GM12878 (cell line): ENCODE data around the gene KHK. TPM values are rescaled to one million over a fixed set of nuclear protein-coding genes. Genes with fewer than 3 reads are reported as not detected.

Source experiments
- BMI1 ChIP-seq: fragments of 450-650 bp; IDR thresholded peaks from 2 replicates; pipeline ENCODE4 v1.6.1; 2016; ENCODE audit warnings: mild to moderate bottlenecking, moderate library complexity, borderline replicate concordance
- BRCA1 ChIP-seq: IDR thresholded peaks from 2 replicates; pipeline ENCODE4 v1.6.1; 2011; ENCODE audit warnings: low read depth, low read length, improper control_type of control experiment
- CBFB ChIP-seq: IDR thresholded peaks from 2 replicates; pipeline ENCODE4 v1.6.1; 2016; ENCODE audit warnings: antibody characterized with exemption, low read depth
- IKZF1 ChIP-seq: fragments of 450-650 bp; conservative IDR thresholded peaks from 2 replicates; pipeline ENCODE4 v1.6.1; 2017; ENCODE audit warnings: antibody characterized with exemption, mild to moderate bottlenecking
- IKZF2 ChIP-seq, 2 experiments: fragments of 450-650 bp; IDR thresholded peaks; 2 replicates each; pipeline ENCODE4 v1.6.1; 2017; ENCODE audit warnings: mild to moderate bottlenecking in 2 of 2, moderate library complexity in 2 of 2
- KLF5 ChIP-seq: fragments of 450-650 bp; IDR thresholded peaks from 2 replicates; pipeline ENCODE4 v1.6.1; 2014; ENCODE audit warnings: mild to moderate bottlenecking; ENCODE audit not compliant: partially characterized antibody
- MTA2 ChIP-seq: fragments of 450-650 bp; IDR thresholded peaks from 2 replicates; pipeline ENCODE4 v1.6.1; 2016; ENCODE audit warnings: low read depth, mild to moderate bottlenecking, moderate library complexity
- NFIC ChIP-seq: IDR thresholded peaks from 2 replicates; pipeline ENCODE4 v1.6.1; 2012; ENCODE audit warnings: low read depth, mild to moderate bottlenecking, inconsistent platforms, low read length, moderate library complexity
- POLR2AphosphoS2 ChIP-seq: IDR thresholded peaks from 2 replicates; pipeline ENCODE4 v1.6.1; 2011; ENCODE audit warnings: low read depth, mild to moderate bottlenecking, low read length, improper control_type of control experiment, moderate library complexity
- SUZ12 ChIP-seq: fragments of 200-600 bp; sonication (generic); IDR thresholded peaks from one replicate; pipeline ENCODE4 v1.6.1; 2018; ENCODE audit warnings: antibody characterized with exemption, mild to moderate bottlenecking; ENCODE audit not compliant: unreplicated experiment
- TBL1XR1 ChIP-seq: IDR thresholded peaks from 2 replicates; pipeline ENCODE4 v1.6.1; 2012; ENCODE audit warnings: low read depth, low read length, improper control_type of control experiment
- polyA plus RNA-seq, 11 experiments: library from polyadenylated mRNA; depleted of rRNA in 4 of 11; unstranded in 6 of 11; stranded (reverse) in 5 of 11; fragments of >200 nt; fragmentation: Nextera tagmentation in 4 of 11; fragmentation: Illumina TruSeq in 1 of 11; extraction: Ambion mirVana in 4 of 11; extraction: Trizol in 1 of 11; gene quantifications; 1 replicate in 1 of 11; 2 replicates in 10 of 11; pipeline versions ENCODE4 v1.2.1 to v1.2.3, GENCODE V29; 2011 to 2016; ENCODE audit warnings: inconsistent platforms in 2 of 11, missing spikeins in 2 of 11, low read depth in 1 of 11
- total RNA-seq, 4 experiments: library from RNA; depleted of rRNA in 3 of 4; stranded (reverse); fragments of >200 nt in 3 of 4; fragmentation: Illumina TruSeq in 1 of 4; extraction: Trizol in 1 of 4; gene quantifications; 2 replicates each; pipeline versions ENCODE4 v1.2.1 to v1.2.3, GENCODE V29; 2013 to 2021
- TF ChIP-seq, protein P1 (sequence below): fragments of 450-650 bp; IDR thresholded peaks from 2 replicates; pipeline ENCODE4 v1.6.1; 2017; ENCODE audit warnings: mild to moderate bottlenecking, moderate library complexity
- TF ChIP-seq, protein P2 (sequence below): fragments of 450-650 bp; conservative IDR thresholded peaks from 2 replicates; pipeline ENCODE4 v1.6.1; 2017; ENCODE audit warnings: mild to moderate bottlenecking, moderate library complexity
- TF ChIP-seq, protein P3 (sequence below): IDR thresholded peaks from 2 replicates; pipeline ENCODE4 v1.6.1; 2012; ENCODE audit warnings: improper control_type of control experiment, low read depth, low read length; ENCODE audit not compliant: insufficient replicate concordance

The KHK gene
- total and polyA plus RNA-seq, 10 of the 15 experiments (the other 5 are each of a cell fraction or from before 2014, with no cell fraction given): 0.31 to 11.8 (median 3.9) TPM

DNA sequence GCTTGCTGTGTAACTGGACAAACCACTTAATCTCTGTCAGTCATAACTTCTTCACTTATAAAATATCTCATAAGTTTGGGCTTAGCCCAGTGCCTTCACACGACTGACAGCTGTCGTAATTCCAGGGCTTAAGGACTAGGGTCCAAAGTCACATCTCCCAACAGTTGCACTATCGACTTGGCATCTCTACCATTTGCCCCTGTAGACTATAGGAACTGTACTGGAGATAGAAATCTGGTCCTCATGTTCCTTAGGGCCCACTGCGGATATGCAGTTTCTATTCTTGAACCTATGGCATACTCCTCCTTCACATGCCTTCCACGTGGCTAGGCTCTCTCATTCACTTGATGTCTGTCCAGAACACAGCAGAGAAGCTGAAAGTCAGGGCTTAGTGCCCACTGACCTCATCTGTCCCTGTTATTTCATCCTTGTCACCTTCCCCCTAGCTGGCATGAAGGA is 39.7 kb downstream of the KHK start (continued):
- TF ChIP-seq, protein P1, sequence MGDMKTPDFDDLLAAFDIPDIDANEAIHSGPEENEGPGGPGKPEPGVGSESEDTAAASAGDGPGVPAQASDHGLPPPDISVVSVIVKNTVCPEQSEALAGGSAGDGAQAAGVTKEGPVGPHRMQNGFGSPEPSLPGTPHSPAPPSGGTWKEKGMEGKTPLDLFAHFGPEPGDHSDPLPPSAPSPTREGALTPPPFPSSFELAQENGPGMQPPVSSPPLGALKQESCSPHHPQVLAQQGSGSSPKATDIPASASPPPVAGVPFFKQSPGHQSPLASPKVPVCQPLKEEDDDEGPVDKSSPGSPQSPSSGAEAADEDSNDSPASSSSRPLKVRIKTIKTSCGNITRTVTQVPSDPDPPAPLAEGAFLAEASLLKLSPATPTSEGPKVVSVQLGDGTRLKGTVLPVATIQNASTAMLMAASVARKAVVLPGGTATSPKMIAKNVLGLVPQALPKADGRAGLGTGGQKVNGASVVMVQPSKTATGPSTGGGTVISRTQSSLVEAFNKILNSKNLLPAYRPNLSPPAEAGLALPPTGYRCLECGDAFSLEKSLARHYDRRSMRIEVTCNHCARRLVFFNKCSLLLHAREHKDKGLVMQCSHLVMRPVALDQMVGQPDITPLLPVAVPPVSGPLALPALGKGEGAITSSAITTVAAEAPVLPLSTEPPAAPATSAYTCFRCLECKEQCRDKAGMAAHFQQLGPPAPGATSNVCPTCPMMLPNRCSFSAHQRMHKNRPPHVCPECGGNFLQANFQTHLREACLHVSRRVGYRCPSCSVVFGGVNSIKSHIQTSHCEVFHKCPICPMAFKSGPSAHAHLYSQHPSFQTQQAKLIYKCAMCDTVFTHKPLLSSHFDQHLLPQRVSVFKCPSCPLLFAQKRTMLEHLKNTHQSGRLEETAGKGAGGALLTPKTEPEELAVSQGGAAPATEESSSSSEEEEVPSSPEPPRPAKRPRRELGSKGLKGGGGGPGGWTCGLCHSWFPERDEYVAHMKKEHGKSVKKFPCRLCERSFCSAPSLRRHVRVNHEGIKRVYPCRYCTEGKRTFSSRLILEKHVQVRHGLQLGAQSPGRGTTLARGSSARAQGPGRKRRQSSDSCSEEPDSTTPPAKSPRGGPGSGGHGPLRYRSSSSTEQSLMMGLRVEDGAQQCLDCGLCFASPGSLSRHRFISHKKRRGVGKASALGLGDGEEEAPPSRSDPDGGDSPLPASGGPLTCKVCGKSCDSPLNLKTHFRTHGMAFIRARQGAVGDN: no peak
- TF ChIP-seq, protein P2, sequence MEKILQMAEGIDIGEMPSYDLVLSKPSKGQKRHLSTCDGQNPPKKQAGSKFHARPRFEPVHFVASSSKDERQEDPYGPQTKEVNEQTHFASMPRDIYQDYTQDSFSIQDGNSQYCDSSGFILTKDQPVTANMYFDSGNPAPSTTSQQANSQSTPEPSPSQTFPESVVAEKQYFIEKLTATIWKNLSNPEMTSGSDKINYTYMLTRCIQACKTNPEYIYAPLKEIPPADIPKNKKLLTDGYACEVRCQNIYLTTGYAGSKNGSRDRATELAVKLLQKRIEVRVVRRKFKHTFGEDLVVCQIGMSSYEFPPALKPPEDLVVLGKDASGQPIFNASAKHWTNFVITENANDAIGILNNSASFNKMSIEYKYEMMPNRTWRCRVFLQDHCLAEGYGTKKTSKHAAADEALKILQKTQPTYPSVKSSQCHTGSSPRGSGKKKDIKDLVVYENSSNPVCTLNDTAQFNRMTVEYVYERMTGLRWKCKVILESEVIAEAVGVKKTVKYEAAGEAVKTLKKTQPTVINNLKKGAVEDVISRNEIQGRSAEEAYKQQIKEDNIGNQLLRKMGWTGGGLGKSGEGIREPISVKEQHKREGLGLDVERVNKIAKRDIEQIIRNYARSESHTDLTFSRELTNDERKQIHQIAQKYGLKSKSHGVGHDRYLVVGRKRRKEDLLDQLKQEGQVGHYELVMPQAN: no peak
- TF ChIP-seq NFIC: no peak
- TF ChIP-seq SUZ12: no peak
- TF ChIP-seq TBL1XR1: no peak
- no peak for TF ChIP-seq IKZF2 (IDR thresholded peaks at IDR 0.05)
- TF ChIP-seq BRCA1: no peak
- TF ChIP-seq, protein P3, sequence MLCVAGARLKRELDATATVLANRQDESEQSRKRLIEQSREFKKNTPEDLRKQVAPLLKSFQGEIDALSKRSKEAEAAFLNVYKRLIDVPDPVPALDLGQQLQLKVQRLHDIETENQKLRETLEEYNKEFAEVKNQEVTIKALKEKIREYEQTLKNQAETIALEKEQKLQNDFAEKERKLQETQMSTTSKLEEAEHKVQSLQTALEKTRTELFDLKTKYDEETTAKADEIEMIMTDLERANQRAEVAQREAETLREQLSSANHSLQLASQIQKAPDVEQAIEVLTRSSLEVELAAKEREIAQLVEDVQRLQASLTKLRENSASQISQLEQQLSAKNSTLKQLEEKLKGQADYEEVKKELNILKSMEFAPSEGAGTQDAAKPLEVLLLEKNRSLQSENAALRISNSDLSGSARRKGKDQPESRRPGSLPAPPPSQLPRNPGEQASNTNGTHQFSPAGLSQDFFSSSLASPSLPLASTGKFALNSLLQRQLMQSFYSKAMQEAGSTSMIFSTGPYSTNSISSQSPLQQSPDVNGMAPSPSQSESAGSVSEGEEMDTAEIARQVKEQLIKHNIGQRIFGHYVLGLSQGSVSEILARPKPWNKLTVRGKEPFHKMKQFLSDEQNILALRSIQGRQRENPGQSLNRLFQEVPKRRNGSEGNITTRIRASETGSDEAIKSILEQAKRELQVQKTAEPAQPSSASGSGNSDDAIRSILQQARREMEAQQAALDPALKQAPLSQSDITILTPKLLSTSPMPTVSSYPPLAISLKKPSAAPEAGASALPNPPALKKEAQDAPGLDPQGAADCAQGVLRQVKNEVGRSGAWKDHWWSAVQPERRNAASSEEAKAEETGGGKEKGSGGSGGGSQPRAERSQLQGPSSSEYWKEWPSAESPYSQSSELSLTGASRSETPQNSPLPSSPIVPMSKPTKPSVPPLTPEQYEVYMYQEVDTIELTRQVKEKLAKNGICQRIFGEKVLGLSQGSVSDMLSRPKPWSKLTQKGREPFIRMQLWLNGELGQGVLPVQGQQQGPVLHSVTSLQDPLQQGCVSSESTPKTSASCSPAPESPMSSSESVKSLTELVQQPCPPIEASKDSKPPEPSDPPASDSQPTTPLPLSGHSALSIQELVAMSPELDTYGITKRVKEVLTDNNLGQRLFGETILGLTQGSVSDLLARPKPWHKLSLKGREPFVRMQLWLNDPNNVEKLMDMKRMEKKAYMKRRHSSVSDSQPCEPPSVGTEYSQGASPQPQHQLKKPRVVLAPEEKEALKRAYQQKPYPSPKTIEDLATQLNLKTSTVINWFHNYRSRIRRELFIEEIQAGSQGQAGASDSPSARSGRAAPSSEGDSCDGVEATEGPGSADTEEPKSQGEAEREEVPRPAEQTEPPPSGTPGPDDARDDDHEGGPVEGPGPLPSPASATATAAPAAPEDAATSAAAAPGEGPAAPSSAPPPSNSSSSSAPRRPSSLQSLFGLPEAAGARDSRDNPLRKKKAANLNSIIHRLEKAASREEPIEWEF: no peak
- no peak for TF ChIP-seq KLF5
- no peak for TF ChIP-seq CBFB
- TF ChIP-seq IKZF1: no peak
- TF ChIP-seq MTA2: no peak
- TF ChIP-seq BMI1: no peak
- TF ChIP-seq POLR2AphosphoS2: no peak
- TF ChIP-seq, all 136 proteins: peak for 0
